ENCODE data around the gene RPL36.

The RPL36 gene

GRCh38 chr19:5738423-5738822 is 48.3 kb downstream of the RPL36 start:
- Histone ChIP-seq H3K79me2 (ENCODE audit: insufficient read depth, low read length) (no peaks in the 10 kb centered on the region), H4K20me1 (ENCODE audit: insufficient read depth, low read length, poor library complexity, severe bottlenecking) (no peaks in the 10 kb centered on the region), H3K36me3 (ENCODE audit: insufficient read depth, low read length) (no peaks in the 10 kb centered on the region), H3K27me3 (ENCODE audit: insufficient read depth, low read length, poor library complexity, severe bottlenecking) (no peaks in the 10 kb centered on the region), H3K9me2 (replicated peaks; ENCODE audit: low read depth, low read length) (no peaks in the 10 kb centered on the region), H3K4me2 (ENCODE audit: low read depth, low read length, poor library complexity, severe bottlenecking) (no peak overlapping the region), H3K9ac (ENCODE audit: low read depth, low read length, poor library complexity, severe bottlenecking) (no peak overlapping the region), H2AFZ (ENCODE audit: low read length) (no peak overlapping the region), H3K9me3 (ENCODE audit: insufficient read depth, low read depth, low read length) (no peaks in the 10 kb centered on the region), H3K4me1 (ENCODE audit: insufficient read depth, low read length, poor library complexity, severe bottlenecking) (no peaks in the 10 kb centered on the region), H3F3A (ENCODE audit: low read depth) (no peaks in the 10 kb centered on the region), H3K4me3 (ENCODE audit: low read length, poor library complexity, severe bottlenecking) (no peak overlapping the region)
- no peak for TF ChIP-seq EZH2phosphoT487 (IDR thresholded peaks at IDR 0.05; ENCODE audit: borderline replicate concordance)
- TF ChIP-seq CTCF (conservative IDR thresholded peaks at IDR 0.05; ENCODE audit: low read length), result no peak

Data from Loucy (cell line).